SK-N-SH (cell line): Measurements from ENCODE around the gene PLPPR5. TPM values are rescaled to one million over a fixed set of nuclear protein-coding genes. Genes with fewer than 3 reads are reported as not detected.

ENCODE experiments used
- CTCF ChIA-PET: fragments of 300-600, 350-600 bp; formaldehyde crosslinking; extraction: SDS; loops from one replicate; lab custom pipeline; 2021; lab: Yijun Ruan, JAX
- POLR2A ChIA-PET: fragments of 350-600 bp; sonication (Branson Sonifier 250); formaldehyde crosslinking; extraction: SDS; loops from one replicate; lab custom pipeline; 2020; ENCODE audit warnings: antibody characterized with exemption, inconsistent platforms; lab: Yijun Ruan, JAX
- DNase-seq: peaks from one replicate; pipeline ENCODE4 v3.0.0; 2012
- H2AFZ ChIP-seq: fragments of 200-600 bp; sonication (generic); 2 replicates; pipeline ENCODE4 v1.8.1; 2016; ENCODE audit warnings: antibody characterized with exemption, mild to moderate bottlenecking, low read depth
- H3F3A ChIP-seq: fragments of 200-600 bp; sonication (generic); replicated peaks from 2 replicates; pipeline ENCODE3; 2016; ENCODE audit warnings: antibody characterized with exemption, mild to moderate bottlenecking; ENCODE audit not compliant: insufficient read depth
- H3K27ac ChIP-seq, 2 experiments: fragments of 200-500 bp in 1 of 2; fragments of 200-600 bp in 1 of 2; sonication (Bioruptor generic) in 1 of 2; sonication (generic), shearing (Covaris generic) in 1 of 2; 2 replicates each; pipeline versions ENCODE4 v1.5.1 to v1.6.1; 2014 to 2016; ENCODE audit warnings: low read depth in 2 of 2, inconsistent platforms in 1 of 2, low read length in 1 of 2, mild to moderate bottlenecking in 1 of 2, mixed read lengths in 1 of 2
- H3K27me3 ChIP-seq: fragments of 200-600 bp; sonication (generic), shearing (Covaris generic); 2 replicates; pipeline ENCODE4 v1.6.1; 2016; ENCODE audit warnings: mixed run types; ENCODE audit not compliant: insufficient read depth
- H3K36me3 ChIP-seq, 2 experiments: fragments of 200-500 bp in 1 of 2; fragments of 200-600 bp in 1 of 2; sonication (Bioruptor generic) in 1 of 2; sonication (generic) in 1 of 2; replicated peaks in 1 of 2; 2 replicates each; pipeline versions ENCODE3 to v1.5.1; 2014 to 2016; ENCODE audit warnings: low read length in 1 of 2, mild to moderate bottlenecking in 1 of 2; ENCODE audit not compliant: insufficient read depth in 2 of 2, control insufficient read depth in 1 of 2
- H3K4me1 ChIP-seq, 2 experiments: fragments of 200-500 bp in 1 of 2; fragments of 200-600 bp in 1 of 2; sonication (Bioruptor generic) in 1 of 2; sonication (generic), shearing (Covaris generic) in 1 of 2; 2 replicates each; pipeline versions ENCODE4 v1.5.1 to v1.6.1; 2014 to 2016; ENCODE audit warnings: low read depth in 1 of 2, low read length in 1 of 2, mixed run types in 1 of 2; ENCODE audit not compliant: insufficient read depth in 2 of 2, control insufficient read depth in 1 of 2
- H3K4me2 ChIP-seq: fragments of 200-600 bp; sonication (generic), shearing (Covaris generic); 2 replicates; pipeline ENCODE4 v1.6.1; 2017; ENCODE audit warnings: mixed run types
- H3K4me3 ChIP-seq, 2 experiments: fragments of 200-500 bp in 1 of 2; fragments of 200-600 bp in 1 of 2; sonication (Bioruptor generic) in 1 of 2; sonication (generic), shearing (Covaris generic) in 1 of 2; 2 replicates each; pipeline versions ENCODE4 v1.5.1 to v1.8.1; 2014 to 2016; ENCODE audit warnings: low read depth in 2 of 2, inconsistent platforms in 1 of 2, low read length in 1 of 2, mild to moderate bottlenecking in 1 of 2, mixed read lengths in 1 of 2, moderate library complexity in 1 of 2
- H3K79me2 ChIP-seq: fragments of 200-600 bp; sonication (generic); 2 replicates; pipeline ENCODE4 v1.8.1; 2017; ENCODE audit warnings: mild to moderate bottlenecking; ENCODE audit not compliant: insufficient read depth
- H3K9ac ChIP-seq: fragments of 200-600 bp; sonication (generic); 2 replicates; pipeline ENCODE4 v1.6.1; 2017; ENCODE audit warnings: mixed run types
- H3K9me2 ChIP-seq: fragments of 200-600 bp; sonication (generic); 2 replicates; pipeline ENCODE4 v1.6.1; 2017; ENCODE audit warnings: mixed run types
- H3K9me3 ChIP-seq: fragments of 200-600 bp; sonication (generic); 2 replicates; pipeline ENCODE4 v1.6.1; 2017; ENCODE audit warnings: mixed run types, mild to moderate bottlenecking, moderate library complexity
- H4K20me1 ChIP-seq: fragments of 200-600 bp; sonication (generic); 2 replicates; pipeline ENCODE4 v1.6.1; 2017; ENCODE audit warnings: mild to moderate bottlenecking, mixed run types; ENCODE audit not compliant: insufficient read depth
- EP300 ChIP-seq, 2 experiments: IDR thresholded peaks; 2 replicates each; pipeline versions ENCODE4 v1.4.0 to v1.6.1; 2012; ENCODE audit warnings: borderline replicate concordance in 1 of 2, low read depth in 1 of 2, low read length in 1 of 2
- EZH2phosphoT487 ChIP-seq: fragments of 200-600 bp; sonication (generic); IDR thresholded peaks from 2 replicates; pipeline ENCODE4 v1.6.1; 2017; ENCODE audit warnings: low read depth, mixed run types, mild to moderate bottlenecking, antibody characterized with exemption, moderate library complexity, borderline replicate concordance
- FOXM1 ChIP-seq: IDR thresholded peaks from 2 replicates; pipeline ENCODE4 v1.4.0; 2012; ENCODE audit warnings: low read depth, mild to moderate bottlenecking
- GATA2 ChIP-seq: sonication (generic); formaldehyde crosslinking; IDR thresholded peaks from 2 replicates; pipeline ENCODE4 v1.5.0; 2020; ENCODE audit warnings: mild to moderate bottlenecking, missing genetic modification reagents
- IRF3 ChIP-seq: fragments of 150-350 bp; IDR thresholded peaks from 2 replicates; pipeline ENCODE4 v1.6.1; 2016; ENCODE audit warnings: mild to moderate bottlenecking, low read depth, low read length
- MAX ChIP-seq: IDR thresholded peaks from 2 replicates; pipeline ENCODE4 v1.4.0; 2012; ENCODE audit warnings: low read depth
- MXI1 ChIP-seq: IDR thresholded peaks from 2 replicates; pipeline ENCODE4 v1.6.1; 2012; ENCODE audit warnings: mild to moderate bottlenecking, low read depth, low read length, improper control_type of control experiment
- POLR2AphosphoS5 ChIP-seq: IDR thresholded peaks from 2 replicates; pipeline ENCODE4 v1.6.1; 2012; ENCODE audit warnings: low read depth, low read length
- RCOR1 ChIP-seq: fragments of 150-350 bp; IDR thresholded peaks from 2 replicates; pipeline ENCODE4 v1.6.1; 2017; ENCODE audit warnings: antibody characterized with exemption, low read length
- REST ChIP-seq: IDR thresholded peaks from 2 replicates; pipeline ENCODE4 v1.6.1; 2012; ENCODE audit warnings: mild to moderate bottlenecking, low read depth, low read length, moderate library complexity
- SMC3 ChIP-seq: IDR thresholded peaks from 2 replicates; pipeline ENCODE4 v1.6.1; 2012; ENCODE audit warnings: low read depth, low read length, improper control_type of control experiment
- USF1 ChIP-seq: IDR thresholded peaks from 2 replicates; pipeline ENCODE4 v1.4.0; 2012; ENCODE audit warnings: low read depth, borderline replicate concordance
- USF2 ChIP-seq: fragments of 150-350 bp; IDR thresholded peaks from 2 replicates; pipeline ENCODE4 v1.6.1; 2017; ENCODE audit warnings: antibody characterized with exemption, low read length, low read depth, borderline replicate concordance
- YY1 ChIP-seq: IDR thresholded peaks from 2 replicates; pipeline ENCODE4 v1.4.0; 2012; ENCODE audit warnings: low read depth, mild to moderate bottlenecking
- WGBS: methylation state at CpG from one replicate; pipeline ENCODE4 v1.1.6; 2017; ENCODE audit warnings: low lambda C conversion rate; 5-methylcytosine and 5-hydroxymethylcytosine counted together
- polyA plus RNA-seq, 3 experiments: library from polyadenylated mRNA; depleted of rRNA; stranded (reverse); fragments of >200 nt; gene quantifications; 2 replicates each; pipeline ENCODE4 v1.2.3, GENCODE V29; 2012

Gene PLPPR5
- polyA plus RNA-seq, 1 of the 3 experiments (the other 2 are of a cell fraction): 0.23 TPM

GRCh38 chr1:98963064-98963758 is 41.5 kb downstream of the PLPPR5 start:
- WGBS: 65% methylated on average over 3 of the region's 3 CpGs
- Histone ChIP-seq H3K9me3 (no peaks in the 10 kb centered on the region), H2AFZ (no peak overlapping the region), H3F3A (no peaks in the 10 kb centered on the region)
- TF ChIP-seq REST: no peak
- TF ChIP-seq USF1: no peak
- no peak for TF ChIP-seq RCOR1
- TF ChIP-seq IRF3: no peak
- TF ChIP-seq YY1: no peak
- TF ChIP-seq MAX: no peak
- TF ChIP-seq SMC3: no peak
- TF ChIP-seq MXI1: no peak
- TF ChIP-seq, all 33 proteins: peak for 0
- Histone ChIP-seq H3K79me2 (no peaks in the 10 kb centered on the region), H4K20me1 (no peaks in the 10 kb centered on the region), H3K9me2 (no peaks in the 10 kb centered on the region), H3K27me3 (no peaks in the 10 kb centered on the region), H3K4me1 (peaks cover 0 to 2% of the 10 kb centered on the region in 2 experiments; a peak in 1 of 4 replicates), H3K4me3 (no peak overlapping the region), H3K36me3 (no peaks in the 10 kb centered on the region), H3K27ac (no peak overlapping the region), H3K9ac (no peak overlapping the region), H3K4me2 (no peak overlapping the region)
- CTCF ChIA-PET: no interaction called here
- POLR2A ChIA-PET: no interaction called here
- no peak for DNase-seq

GRCh38 chr1:98962156-98962555 is 42.5 kb downstream of the PLPPR5 start:
- Histone ChIP-seq H3K27ac (no peak overlapping the region), H3K4me1 (peaks cover 0 to 2% of the 10 kb centered on the region in 2 experiments; a peak in 1 of 4 replicates), H3K4me3 (no peak overlapping the region), H3K36me3 (no peaks in the 10 kb centered on the region), H3K27me3 (no peaks in the 10 kb centered on the region), H3K9ac (no peak overlapping the region), H3F3A (no peaks in the 10 kb centered on the region), H2AFZ (no peak overlapping the region), H3K9me2 (no peaks in the 10 kb centered on the region), H3K4me2 (no peak overlapping the region), H3K9me3 (no peaks in the 10 kb centered on the region), H3K79me2 (no peaks in the 10 kb centered on the region), H4K20me1 (no peaks in the 10 kb centered on the region)
- ChIA-PET CTCF (interaction anchor here (1.1 kb wide), 1 partner anchor 20 kb away, joined by 3 read pairs; no protein-coding TSS in a partner anchor), POLR2A (interaction anchor here (0.6 kb wide), 1 partner anchor 40 kb away, joined by 3 read pairs; no protein-coding TSS in a partner anchor)
- no peak for DNase-seq
- TF ChIP-seq POLR2AphosphoS5 (no peak), EZH2phosphoT487 (no peak), USF2 (no peak), EP300 (IDR thresholded peaks at IDR 0.05; ENCODE audit: borderline replicate concordance in 1 of 2, low read depth in 1 of 2, low read length in 1 of 2) (no peak), MAX (no peak), FOXM1 (no peak), GATA2 (no peak), IRF3 (no peak), RCOR1 (no peak)
